Omental fat pad (tissue), 4 donors: ENCODE results near the gene WRNIP1. TPM values are rescaled to one million over a fixed set of nuclear protein-coding genes. Genes with fewer than 3 reads are reported as not detected.

Experiments used
- ATAC-seq: fragments of 150-250 bp; one replicate; pipeline ENCODE4 v1.9.1; 2016; ENCODE audit warnings: mild to moderate bottlenecking, moderate library complexity; ENCODE audit not compliant: low FRiP score
- DNase-seq: peaks from one replicate; pipeline ENCODE4 v3.0.0-alpha.2; 2019; ENCODE audit warnings: low spot score
- CTCF ChIP-seq, 3 donors: fragments of 450-650 bp; IDR thresholded peaks; one replicate each; pipeline ENCODE4 v1.5.1; 2016 to 2017; ENCODE audit warnings: antibody characterized with exemption in 3 of 3, mild to moderate bottlenecking in 3 of 3, moderate library complexity in 2 of 3
- total RNA-seq, 4 donors: library from RNA; depleted of rRNA; stranded (reverse); fragments of >200 nt; gene quantifications; one replicate each; pipeline ENCODE4 v1.1.0, GENCODE V29; 2016

WRNIP1 gene
- total RNA-seq, 4 donors from 2014 or later = 31.6 to 66.4 (median 46.1) TPM

- no peak for TF ChIP-seq CTCF (IDR thresholded peaks at IDR 0.05)
- no peak for DNase-seq
- ATAC-seq = no peak
These were observed 8.3 kb downstream of the WRNIP1 start for GRCh38 chr6:2773449-2773848.

GRCh38 chr6:2775003-2775402 is 9.8 kb downstream of the WRNIP1 start:
- ATAC-seq (no peak), DNase-seq (no peak)
- TF ChIP-seq CTCF (IDR thresholded peaks at IDR 0.05) = no peak

- no peak for TF ChIP-seq CTCF (IDR thresholded peaks at IDR 0.05)
- ATAC-seq = no peak
- no peak for DNase-seq
These were observed 12.1 kb downstream of the WRNIP1 start for GRCh38 chr6:2777249-2777648.

- no peak for ATAC-seq
- no peak for TF ChIP-seq CTCF (IDR thresholded peaks at IDR 0.05)
- DNase-seq = no peak
These were observed 15.0 kb downstream of the WRNIP1 start for GRCh38 chr6:2780102-2780737.

- no peak for TF ChIP-seq CTCF (IDR thresholded peaks at IDR 0.05)
- ATAC-seq (no peak), DNase-seq (no peak)
These were observed 16.6 kb downstream of the WRNIP1 start for GRCh38 chr6:2781685-2782355.

- TF ChIP-seq CTCF (IDR thresholded peaks at IDR 0.05) = no peak
- no peak for ATAC-seq
These were observed 17.1 kb downstream of the WRNIP1 start for GRCh38 chr6:2782356-2782708.

GRCh38 chr6:2782825-2783187 is 17.6 kb downstream of the WRNIP1 start:
- ATAC-seq (no peak), DNase-seq (no peak)
- TF ChIP-seq CTCF (IDR thresholded peaks at IDR 0.05) = no peak

More at GRCh38 chr6:2782356-2782708, 17.1 kb downstream of the WRNIP1 start:
- no peak for DNase-seq
